Fibroblast of pulmonary artery (primary cell): ENCODE measurements around the gene HOMER2.
"Not testable (repeated sequence)": the region's sequence is repeated elsewhere in the genome, so short reads cannot be mapped to it uniquely, and the experiment has no call there.

Experiments used
- DNase-seq: peaks from one replicate; pipeline ENCODE4 v3.0.0-alpha.2; 2010; ENCODE audit warnings: low read depth
- H3K4me3 ChIP-seq: replicated peaks from 2 replicates; pipeline ENCODE4 v1.5.1; 2011; ENCODE audit warnings: low read depth, mild to moderate bottlenecking, control low read depth, low read length, moderate library complexity
- CTCF ChIP-seq: IDR thresholded peaks from 2 replicates; pipeline ENCODE4 v1.5.1; 2011; ENCODE audit warnings: mild to moderate bottlenecking, control low read depth, low read length, inconsistent platforms; ENCODE audit errors: missing control alignments

The HOMER2 gene

GRCh38 chr15:82901114-82901805 lies 51.3 kb downstream of the HOMER2 start:
- DNase-seq, result no peak
- H3K4me3 ChIP-seq, result no peak overlapping the region
- no peak for TF ChIP-seq CTCF

GRCh38 chr15:82900511-82901060 lies 51.9 kb downstream of the HOMER2 start:
- no peak for DNase-seq
- TF ChIP-seq CTCF, result no peak
- no peak overlapping the region for H3K4me3 ChIP-seq

GRCh38 chr15:82898961-82899360 lies 53.6 kb downstream of the HOMER2 start:
- no peak for TF ChIP-seq CTCF
- no peak for DNase-seq
- H3K4me3 ChIP-seq, result no peak overlapping the region

GRCh38 chr15:82895983-82896382 lies 56.5 kb downstream of the HOMER2 start:
- TF ChIP-seq CTCF, result no peak
- H3K4me3 ChIP-seq, result no peak overlapping the region
- DNase-seq, result no peak

- TF ChIP-seq CTCF, result no peak
- DNase-seq, result no peak
- H3K4me3 ChIP-seq, result no peak overlapping the region
Measured at GRCh38 chr15:82894971-82895520, 57.5 kb downstream of the HOMER2 start.

- not testable (repeated sequence) for DNase-seq, H3K4me3 ChIP-seq
Measured at GRCh38 chr15:82893473-82893872, 59.0 kb downstream of the HOMER2 start.

GRCh38 chr15:82892573-82892972 lies 59.9 kb downstream of the HOMER2 start:
- TF ChIP-seq CTCF, result no peak
- no peak overlapping the region for H3K4me3 ChIP-seq
- no peak for DNase-seq
